GM18505 (cell line): ENCODE results near the gene ZFAND2A.
"Not testable (repeated sequence)": the region's sequence is repeated elsewhere in the genome, so short reads cannot be mapped to it uniquely, and the experiment has no call there.

Experiments
- ATAC-seq: cut with Tn5 transposase; IDR thresholded peaks from one replicate; pipeline ENCODE4 v1.9.1; 2021; ENCODE audit not compliant: unreplicated experiment
- POLR2A ChIP-seq: IDR thresholded peaks from 4 replicates; pipeline ENCODE4 v1.6.1; 2011; ENCODE audit warnings: borderline replicate concordance; ENCODE audit not compliant: insufficient read depth, insufficient read length; ENCODE audit errors: extremely low read depth

ZFAND2A gene

GRCh38 chr7:1189986-1190772 is 30.2 kb upstream of the ZFAND2A start:
- ATAC-seq = no peak
- no peak for TF ChIP-seq POLR2A

GRCh38 chr7:1188720-1189294 is 28.8 kb upstream of the ZFAND2A start:
- ATAC-seq = no peak
- TF ChIP-seq POLR2A = no peak

GRCh38 chr7:1187127-1187526 is 27.1 kb upstream of the ZFAND2A start:
- ATAC-seq = no peak
- TF ChIP-seq POLR2A = no peak

GRCh38 chr7:1181640-1182039 is 21.6 kb upstream of the ZFAND2A start:
- TF ChIP-seq POLR2A = no peak
- ATAC-seq = no peak

- TF ChIP-seq POLR2A = no peak
- no peak for ATAC-seq
Measured at GRCh38 chr7:1181031-1181430, 21.0 kb upstream of the ZFAND2A start.

GRCh38 chr7:1176891-1177373 is 16.9 kb upstream of the ZFAND2A start:
- TF ChIP-seq POLR2A = no peak
- ATAC-seq = no peak

GRCh38 chr7:1175967-1176851 is 16.2 kb upstream of the ZFAND2A start:
- peak; percentile 50 for TF ChIP-seq POLR2A
- ATAC-seq = no peak

GRCh38 chr7:1175597-1175966 is 15.6 kb upstream of the ZFAND2A start:
- TF ChIP-seq POLR2A = no peak
- ATAC-seq = no peak

- no peak for TF ChIP-seq POLR2A
- ATAC-seq = no peak
Measured at GRCh38 chr7:1174881-1175596, 15.0 kb upstream of the ZFAND2A start.

GRCh38 chr7:1174002-1174401 is 14.0 kb upstream of the ZFAND2A start:
- no peak for ATAC-seq
- no peak for TF ChIP-seq POLR2A

GRCh38 chr7:1172666-1173523 is 12.9 kb upstream of the ZFAND2A start:
- no peak for TF ChIP-seq POLR2A
- no peak for ATAC-seq

GRCh38 chr7:1171516-1171915 is 11.5 kb upstream of the ZFAND2A start:
- not testable (repeated sequence) for ATAC-seq
